MM.1S (cell line): ENCODE measurements around the gene SLC13A4.

Source experiments
- DNase-seq: peaks from one replicate; pipeline ENCODE4 v3.0.0-alpha.2; 2015
- H2AFZ ChIP-seq: fragments of 300-600 bp; sonication (generic); 2 replicates; pipeline ENCODE4 v1.6.0; 2016; ENCODE audit warnings: antibody characterized with exemption, low read length
- H3F3A ChIP-seq: fragments of 300-600 bp; sonication (generic); 2 replicates; pipeline ENCODE4 v1.6.1; 2016; ENCODE audit warnings: mild to moderate bottlenecking, antibody characterized with exemption, low read length, moderate library complexity, mixed read lengths; ENCODE audit not compliant: insufficient read depth
- H3K27ac ChIP-seq: fragments of 300-600 bp; sonication (generic); 2 replicates; pipeline ENCODE4 v1.5.1; 2016; ENCODE audit warnings: mild to moderate bottlenecking, low read length
- H3K27me3 ChIP-seq: fragments of 300-600 bp; sonication (generic); replicated peaks from 2 replicates; pipeline ENCODE4 v1.6.0; 2016; ENCODE audit warnings: low read length; ENCODE audit not compliant: insufficient read depth
- H3K36me3 ChIP-seq: fragments of 300-600 bp; sonication (generic); replicated peaks from 2 replicates; pipeline ENCODE4 v1.6.1; 2016; ENCODE audit warnings: mild to moderate bottlenecking, low read length, mixed read lengths; ENCODE audit not compliant: insufficient read depth
- H3K4me1 ChIP-seq: fragments of 300-600 bp; sonication (generic); 2 replicates; pipeline ENCODE4 v1.6.1; 2016; ENCODE audit warnings: low read length, mixed read lengths
- H3K4me2 ChIP-seq: fragments of 300-600 bp; sonication (generic); 2 replicates; pipeline ENCODE4 v1.6.0; 2016; ENCODE audit warnings: low read depth, low read length
- H3K4me3 ChIP-seq: fragments of 300-600 bp; sonication (generic); 2 replicates; pipeline ENCODE4 v1.5.1; 2016; ENCODE audit warnings: low read length, mixed read lengths
- H3K79me2 ChIP-seq: fragments of 300-600 bp; sonication (generic); 2 replicates; pipeline ENCODE4 v1.6.1; 2016; ENCODE audit warnings: mixed run types, low read length, mixed read lengths
- H3K9ac ChIP-seq: fragments of 300-600 bp; sonication (generic); 2 replicates; pipeline ENCODE4 v1.6.1; 2016; ENCODE audit warnings: low read length, mixed read lengths
- H3K9me2 ChIP-seq: fragments of 300-600 bp; sonication (generic); replicated peaks from 2 replicates; pipeline ENCODE4 v1.6.1; 2016; ENCODE audit warnings: mild to moderate bottlenecking, low read length, mixed read lengths; ENCODE audit not compliant: insufficient read depth
- H3K9me3 ChIP-seq: fragments of 300-600 bp; sonication (generic); replicated peaks from 2 replicates; pipeline ENCODE4 v1.6.1; 2016; ENCODE audit warnings: mild to moderate bottlenecking, low read length, mixed read lengths; ENCODE audit not compliant: insufficient read depth
- H4K20me1 ChIP-seq: fragments of 300-600 bp; sonication (generic); 2 replicates; pipeline ENCODE4 v1.6.1; 2016; ENCODE audit warnings: mild to moderate bottlenecking, low read length, moderate library complexity, mixed read lengths; ENCODE audit not compliant: insufficient read depth
- CTCF ChIP-seq: fragments of 300-600 bp; sonication (generic); IDR thresholded peaks from 2 replicates; pipeline ENCODE4 v1.5.1; 2016; ENCODE audit warnings: antibody characterized with exemption, low read length, mixed read lengths
- EZH2 ChIP-seq: fragments of 300-600 bp; sonication (generic); optimal IDR thresholded peaks from 2 replicates; pipeline ENCODE3; 2017; ENCODE audit warnings: low read depth, mild to moderate bottlenecking, antibody characterized with exemption, low read length, mixed read lengths
- EZH2phosphoT487 ChIP-seq: fragments of 300-600 bp; sonication (generic); IDR thresholded peaks from 2 replicates; pipeline ENCODE4 v1.6.1; 2018; ENCODE audit warnings: antibody characterized with exemption, low read length

The SLC13A4 gene

DNA sequence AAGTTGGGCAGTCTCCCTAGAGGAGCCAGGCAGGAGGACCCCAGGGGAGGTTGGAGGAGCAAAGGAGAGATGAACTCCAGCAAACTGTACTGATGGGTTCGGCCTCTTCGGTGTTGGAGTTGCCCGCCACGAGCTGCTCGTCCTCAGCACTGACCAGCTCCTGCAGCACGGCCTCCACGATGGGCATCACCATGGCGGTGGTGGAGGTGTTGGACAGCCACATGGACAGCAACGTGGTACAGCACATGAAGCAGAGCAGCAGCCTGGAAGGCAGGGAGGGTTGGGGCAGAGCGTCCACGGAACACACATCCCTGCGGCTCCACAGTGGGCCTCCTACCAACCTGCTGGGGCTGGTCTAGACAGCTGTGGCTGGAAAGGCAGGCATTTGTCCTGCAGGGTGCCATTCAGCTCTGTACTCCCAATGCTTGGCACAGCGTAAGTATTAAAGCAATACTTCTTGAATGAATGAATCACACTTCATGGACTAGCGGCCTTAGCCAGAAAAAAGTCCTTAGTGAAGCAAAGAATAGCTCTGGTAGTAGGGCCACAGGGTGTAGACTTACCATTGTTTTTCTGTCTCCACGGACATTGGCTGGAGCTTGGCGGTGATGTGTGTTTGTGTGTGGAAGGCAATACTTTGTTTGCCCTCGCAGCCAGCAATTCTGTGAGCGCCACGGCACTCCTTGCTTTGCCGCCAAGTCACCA is 21.8 kb downstream of the SLC13A4 start:
- H3K27me3 ChIP-seq, result no peaks in the 10 kb centered on the region
- TF ChIP-seq CTCF (no peak), EZH2phosphoT487 (no peak), EZH2 (no peak)
- H3K27ac ChIP-seq, result no peak overlapping the region
- H3K4me2 ChIP-seq, result no peak overlapping the region
- no peaks in the 10 kb centered on the region for H3K9me2 ChIP-seq
- DNase-seq, result no peak
- no peaks in the 10 kb centered on the region for H4K20me1 ChIP-seq
- H3K9me3 ChIP-seq, result no peaks in the 10 kb centered on the region
- no peaks in the 10 kb centered on the region for H3K36me3 ChIP-seq
- no peaks in the 10 kb centered on the region for H3K4me1 ChIP-seq
- H3F3A ChIP-seq, result no peaks in the 10 kb centered on the region
- H3K4me3 ChIP-seq, result no peak overlapping the region
- H3K79me2 ChIP-seq, result no peaks in the 10 kb centered on the region
- no peak overlapping the region for H2AFZ ChIP-seq
- no peak overlapping the region for H3K9ac ChIP-seq

- Histone ChIP-seq H3K27me3 (no peaks in the 10 kb centered on the region), H3K9me3 (no peaks in the 10 kb centered on the region), H3K79me2 (no peaks in the 10 kb centered on the region), H3K9ac (no peak overlapping the region), H3K27ac (no peak overlapping the region), H4K20me1 (no peaks in the 10 kb centered on the region), H3F3A (no peaks in the 10 kb centered on the region), H2AFZ (no peak overlapping the region), H3K4me2 (no peak overlapping the region), H3K9me2 (no peaks in the 10 kb centered on the region), H3K4me3 (no peak overlapping the region), H3K36me3 (no peaks in the 10 kb centered on the region), H3K4me1 (no peaks in the 10 kb centered on the region)
- DNase-seq, result no peak
- TF ChIP-seq CTCF, result no peak
- TF ChIP-seq EZH2phosphoT487, result no peak
- TF ChIP-seq EZH2, result no peak
Observed at GRCh38 chr7:135704698-135705097, 23.3 kb downstream of the SLC13A4 start.

GRCh38 chr7:135704074-135704473 is 23.9 kb downstream of the SLC13A4 start:
- Histone ChIP-seq H3K4me2 (no peak overlapping the region), H3F3A (no peaks in the 10 kb centered on the region), H3K9ac (no peak overlapping the region), H3K27me3 (no peaks in the 10 kb centered on the region), H2AFZ (no peak overlapping the region), H3K79me2 (no peaks in the 10 kb centered on the region), H3K36me3 (no peaks in the 10 kb centered on the region), H3K4me3 (no peak overlapping the region), H3K27ac (no peak overlapping the region), H4K20me1 (no peaks in the 10 kb centered on the region), H3K9me2 (no peaks in the 10 kb centered on the region), H3K9me3 (no peaks in the 10 kb centered on the region), H3K4me1 (no peaks in the 10 kb centered on the region)
- no peak for DNase-seq
- TF ChIP-seq EZH2phosphoT487 (no peak), CTCF (0 out of 2 replicates have a peak, but pooled peaks have one; percentile 12), EZH2 (no peak)
